ENCODE results near the gene SAMD3.

Gene SAMD3

GRCh38 chr6:130129762-130130246 lies 92.9 kb downstream of the SAMD3 start:
- no peak for TF ChIP-seq POLR2AphosphoS5 (IDR thresholded peaks at IDR 0.05; ENCODE audit: low read depth, low read length)

DNA sequence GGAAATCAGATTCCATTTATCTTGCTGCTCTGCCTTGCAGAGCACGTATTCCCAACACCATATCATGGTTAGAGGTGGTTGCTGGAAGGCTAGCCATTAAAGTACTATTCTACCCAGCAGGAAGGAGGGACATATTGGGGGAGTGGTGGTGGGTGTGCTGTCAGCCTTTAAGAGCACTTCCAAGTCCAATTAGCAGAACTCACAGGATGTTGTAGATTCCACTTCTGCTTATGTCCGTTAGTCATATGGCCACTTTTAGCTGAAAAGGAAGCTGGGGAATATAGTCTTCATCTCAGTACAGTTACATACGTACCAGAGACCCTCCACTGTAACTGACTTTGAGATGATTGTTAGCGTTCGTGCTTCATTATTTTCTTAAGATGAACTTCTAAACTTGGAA lies 94.4 kb downstream of the SAMD3 start:
- TF ChIP-seq POLR2AphosphoS5 (IDR thresholded peaks at IDR 0.05; ENCODE audit: low read depth, low read length) (no peak), SIN3A (IDR thresholded peaks at IDR 0.05; ENCODE audit: borderline replicate concordance, insufficient read depth, low read length) (no peak), FOXP2 (optimal IDR thresholded peaks at IDR 0.05; ENCODE audit: borderline replicate concordance, extremely low read depth, extremely low read length, insufficient read depth) (no peak), REST (IDR thresholded peaks at IDR 0.05; ENCODE audit: insufficient read depth in 1 of 2, low read depth in 2 of 2, low read length in 2 of 2) (no peak), TAF1 (IDR thresholded peaks at IDR 0.05; ENCODE audit: borderline replicate concordance, insufficient read depth, low read length) (no peak)

- TF ChIP-seq POLR2AphosphoS5 (IDR thresholded peaks at IDR 0.05; ENCODE audit: low read depth, low read length) (no peak), REST (IDR thresholded peaks at IDR 0.05; ENCODE audit: insufficient read depth in 1 of 2, low read depth in 2 of 2, low read length in 2 of 2) (no peak), TAF1 (IDR thresholded peaks at IDR 0.05; ENCODE audit: borderline replicate concordance, insufficient read depth, low read length) (no peak), SIN3A (IDR thresholded peaks at IDR 0.05; ENCODE audit: borderline replicate concordance, insufficient read depth, low read length) (no peak), FOXP2 (optimal IDR thresholded peaks at IDR 0.05; ENCODE audit: borderline replicate concordance, extremely low read depth, extremely low read length, insufficient read depth) (no peak)
Measured at GRCh38 chr6:130127195-130127594, 95.6 kb downstream of the SAMD3 start.

GRCh38 chr6:130122243-130122642 lies 100.5 kb downstream of the SAMD3 start:
- TF ChIP-seq REST (IDR thresholded peaks at IDR 0.05; ENCODE audit: insufficient read depth in 1 of 2, low read depth in 2 of 2, low read length in 2 of 2) (no peak), POLR2AphosphoS5 (IDR thresholded peaks at IDR 0.05; ENCODE audit: low read depth, low read length) (no peak), FOXP2 (optimal IDR thresholded peaks at IDR 0.05; ENCODE audit: borderline replicate concordance, extremely low read depth, extremely low read length, insufficient read depth) (no peak), TAF1 (IDR thresholded peaks at IDR 0.05; ENCODE audit: borderline replicate concordance, insufficient read depth, low read length) (no peak), SIN3A (IDR thresholded peaks at IDR 0.05; ENCODE audit: borderline replicate concordance, insufficient read depth, low read length) (no peak)

- no peak for TF ChIP-seq REST (IDR thresholded peaks at IDR 0.05; ENCODE audit: insufficient read depth in 1 of 2, low read depth in 2 of 2, low read length in 2 of 2)
- TF ChIP-seq TAF1 (IDR thresholded peaks at IDR 0.05; ENCODE audit: borderline replicate concordance, insufficient read depth, low read length), result no peak
- no peak for TF ChIP-seq FOXP2 (optimal IDR thresholded peaks at IDR 0.05; ENCODE audit: borderline replicate concordance, extremely low read depth, extremely low read length, insufficient read depth)
- TF ChIP-seq POLR2AphosphoS5 (IDR thresholded peaks at IDR 0.05; ENCODE audit: low read depth, low read length), result no peak
- no peak for TF ChIP-seq SIN3A (IDR thresholded peaks at IDR 0.05; ENCODE audit: borderline replicate concordance, insufficient read depth, low read length)
Measured at GRCh38 chr6:130120731-130121130, 102.0 kb downstream of the SAMD3 start.
